ENCODE data around the gene OR6T1.

GRCh38 chr11:123942413-123942812, 1.2 kb downstream of the OR6T1 start:
- TF ChIP-seq HDAC6 (IDR thresholded peaks at IDR 0.05; ENCODE audit: low read depth, low read length), result no peak
- TF ChIP-seq VEZF1 (CRISPR knock-in tag; IDR thresholded peaks at IDR 0.05), result no peak
- no peak for TF ChIP-seq ZNF174 (CRISPR knock-in tag; IDR thresholded peaks at IDR 0.05)
- no peak for TF ChIP-seq CTCF (IDR thresholded peaks at IDR 0.05 in 2 of 3, conservative IDR thresholded peaks at IDR 0.05 in 1 of 3; ENCODE audit: insufficient read depth in 2 of 3, low read depth in 1 of 3, low read length in 3 of 3)
- TF ChIP-seq MYC (IDR thresholded peaks at IDR 0.05; ENCODE audit: low read depth, low read length), result no peak
- no peak for TF ChIP-seq MYC (CRISPR knock-in tag; IDR thresholded peaks at IDR 0.05; ENCODE audit: borderline replicate concordance, low read depth)
- TF ChIP-seq EP300 (IDR thresholded peaks at IDR 0.05; ENCODE audit: low read length), result no peak
- TF ChIP-seq MAZ (CRISPR knock-in tag; conservative IDR thresholded peaks at IDR 0.05 in 1 of 2, IDR thresholded peaks at IDR 0.05 in 1 of 2), result no peak
- TF ChIP-seq ZNF639 (CRISPR knock-in tag; conservative IDR thresholded peaks at IDR 0.05 in 1 of 2, IDR thresholded peaks at IDR 0.05 in 1 of 2), result no peak
- TF ChIP-seq ZNF224 (CRISPR knock-in tag; IDR thresholded peaks at IDR 0.05), result no peak
- no peak for TF ChIP-seq GATAD2B (IDR thresholded peaks at IDR 0.05; ENCODE audit: borderline replicate concordance)
- TF ChIP-seq PTRF (tag; IDR thresholded peaks at IDR 0.05), result no peak
- TF ChIP-seq ZNF140 (CRISPR knock-in tag; IDR thresholded peaks at IDR 0.05), result no peak
- no peak for TF ChIP-seq HNRNPUL1 (IDR thresholded peaks at IDR 0.05; ENCODE audit: low read length)

Data from K562 (cell line).